SJCRH30 (cell line): ENCODE measurements around the gene BMPR1B. TPM values are rescaled to one million over a fixed set of nuclear protein-coding genes. Genes with fewer than 3 reads are reported as not detected.

ENCODE experiments used
- DNase-seq, 2 experiments: peaks; one replicate each; pipeline ENCODE4 v3.0.0-alpha.2; 2015 to 2020
- H3K27ac ChIP-seq: fragments of 250-450 bp; sonication (Bioruptor Pico); 2 replicates; pipeline ENCODE4 v1.5.1; 2020; ENCODE audit warnings: mild to moderate bottlenecking, moderate library complexity
- H3K27me3 ChIP-seq: fragments of 250-450 bp; sonication (Bioruptor Pico); 2 replicates; pipeline ENCODE4 v1.5.1; 2020; ENCODE audit warnings: mild to moderate bottlenecking, moderate library complexity
- H3K36me3 ChIP-seq: fragments of 250-450 bp; sonication (Bioruptor Pico); 2 replicates; pipeline ENCODE4 v1.5.1; 2020; ENCODE audit warnings: mild to moderate bottlenecking, moderate library complexity
- H3K4me1 ChIP-seq: fragments of 250-450 bp; sonication (Bioruptor Pico); 2 replicates; pipeline ENCODE4 v1.5.1; 2020; ENCODE audit warnings: mild to moderate bottlenecking, moderate library complexity
- H3K4me3 ChIP-seq: fragments of 250-450 bp; sonication (Bioruptor Pico); 2 replicates; pipeline ENCODE4 v1.5.1; 2020; ENCODE audit warnings: mild to moderate bottlenecking, moderate library complexity
- H3K9me3 ChIP-seq: fragments of 250-450 bp; sonication (Bioruptor Pico); replicated peaks from 2 replicates; pipeline ENCODE4 v1.5.1; 2020; ENCODE audit warnings: mild to moderate bottlenecking, moderate library complexity
- total RNA-seq: library from RNA; depleted of rRNA; stranded (reverse); fragments of >200 nt; shearing (Covaris generic); gene quantifications from 2 replicates; pipeline ENCODE4 v1.2.3, GENCODE V29; 2014

The BMPR1B gene
- total RNA-seq, 1 experiment from 2014 or later = 4.9 TPM

DNA sequence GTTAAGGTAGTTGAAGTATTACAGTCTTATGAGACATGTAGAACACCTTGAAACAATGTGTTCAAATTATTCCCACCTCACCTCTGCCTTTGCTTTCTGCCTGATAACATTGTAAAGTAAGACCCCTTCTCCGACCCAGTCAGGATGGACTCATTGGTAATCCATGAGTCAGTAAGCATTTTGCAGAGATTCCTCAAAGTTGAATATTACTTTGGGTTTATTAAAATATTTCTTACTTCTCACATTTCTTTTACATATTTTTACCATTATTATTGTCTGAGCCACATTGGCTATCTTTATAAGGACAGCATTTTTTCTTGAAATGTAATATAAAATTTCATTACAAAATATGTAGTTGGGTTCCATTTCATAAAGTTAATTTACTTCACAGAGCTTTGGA lies 201.6 kb downstream of the BMPR1B start:
- Histone ChIP-seq H3K9me3 (no peaks in the 10 kb centered on the region), H3K4me3 (no peak overlapping the region), H3K4me1 (no peaks in the 10 kb centered on the region), H3K27ac (no peak overlapping the region), H3K27me3 (no peaks in the 10 kb centered on the region), H3K36me3 (no peaks in the 10 kb centered on the region)
- DNase-seq = no peak

DNA sequence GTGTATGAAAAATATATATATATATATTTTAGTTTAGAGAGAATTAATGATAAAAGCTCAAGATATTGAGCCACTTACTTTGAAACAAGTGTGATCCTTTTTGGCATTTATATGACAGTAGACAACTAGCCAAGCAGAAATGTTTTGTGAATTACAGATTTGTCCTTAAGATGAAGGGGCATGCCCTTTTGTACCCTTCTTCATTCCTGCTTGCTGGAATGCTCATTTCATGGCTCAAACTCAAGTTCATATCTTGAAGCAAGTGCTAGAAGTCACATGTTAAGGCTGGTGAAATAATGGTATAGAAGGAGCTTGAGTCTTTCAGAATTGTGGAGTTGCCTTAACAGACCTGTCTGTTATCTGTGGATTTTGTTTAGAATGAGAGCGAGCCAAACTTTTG lies 203.0 kb downstream of the BMPR1B start:
- Histone ChIP-seq H3K36me3 (no peaks in the 10 kb centered on the region), H3K27ac (no peak overlapping the region), H3K27me3 (no peaks in the 10 kb centered on the region), H3K9me3 (no peaks in the 10 kb centered on the region), H3K4me1 (no peaks in the 10 kb centered on the region), H3K4me3 (no peak overlapping the region)
- no peak for DNase-seq

- no peak overlapping the region for H3K27ac ChIP-seq
- no peak for DNase-seq
- no peaks in the 10 kb centered on the region for H3K36me3 ChIP-seq
- no peaks in the 10 kb centered on the region for H3K4me1 ChIP-seq
- H3K4me3 ChIP-seq = no peak overlapping the region
- no peaks in the 10 kb centered on the region for H3K27me3 ChIP-seq
- no peaks in the 10 kb centered on the region for H3K9me3 ChIP-seq
These were observed 203.7 kb downstream of the BMPR1B start for GRCh38 chr4:94961420-94961819.

DNA sequence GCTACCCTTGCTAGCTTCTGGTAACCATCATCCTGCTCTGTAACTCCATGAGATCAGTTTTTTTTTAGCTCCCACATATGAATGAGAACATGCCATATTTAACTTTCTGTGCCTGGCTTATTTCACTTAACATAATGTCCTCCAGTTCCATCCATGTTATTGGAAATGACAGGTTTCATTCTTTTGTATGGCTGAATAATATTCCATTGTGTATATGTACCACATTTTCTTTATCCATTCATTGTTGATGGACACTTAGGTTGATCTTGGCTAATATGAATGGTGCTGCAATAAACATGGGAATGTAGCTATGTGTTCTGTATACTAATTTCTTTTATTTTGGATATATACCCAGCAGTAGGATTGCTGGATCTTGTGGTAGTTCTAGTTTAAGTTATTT lies 204.7 kb downstream of the BMPR1B start:
- Histone ChIP-seq H3K4me1 (no peaks in the 10 kb centered on the region), H3K36me3 (no peaks in the 10 kb centered on the region), H3K27ac (no peak overlapping the region), H3K4me3 (no peak overlapping the region), H3K27me3 (no peaks in the 10 kb centered on the region), H3K9me3 (no peaks in the 10 kb centered on the region)
- no peak for DNase-seq

DNA sequence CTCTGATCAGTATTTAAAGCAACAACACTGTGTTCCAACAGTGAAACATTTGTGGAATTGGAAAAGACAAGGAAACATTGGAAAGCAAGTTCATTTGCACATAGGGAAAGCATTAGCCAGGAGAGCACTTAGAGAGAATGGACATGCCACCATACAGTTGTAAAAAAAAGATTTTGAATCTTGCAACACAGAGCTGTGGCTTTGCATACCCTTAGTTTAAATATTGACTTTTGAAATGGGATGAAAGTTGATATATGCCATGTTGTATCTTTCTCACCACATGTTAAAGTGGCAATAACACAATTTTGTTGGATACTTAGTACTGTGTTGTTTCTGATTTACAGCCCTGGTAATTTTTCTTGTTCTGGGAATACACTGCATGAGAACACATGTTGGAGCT lies 208.1 kb downstream of the BMPR1B start:
- Histone ChIP-seq H3K4me3 (no peak overlapping the region), H3K4me1 (no peaks in the 10 kb centered on the region), H3K27me3 (no peaks in the 10 kb centered on the region), H3K9me3 (no peaks in the 10 kb centered on the region), H3K27ac (no peak overlapping the region), H3K36me3 (no peaks in the 10 kb centered on the region)
- DNase-seq = no peak

GRCh38 chr4:94968493-94968892 lies 210.7 kb downstream of the BMPR1B start:
- Histone ChIP-seq H3K4me3 (no peak overlapping the region), H3K36me3 (no peaks in the 10 kb centered on the region), H3K4me1 (no peaks in the 10 kb centered on the region), H3K27ac (no peak overlapping the region), H3K27me3 (no peaks in the 10 kb centered on the region), H3K9me3 (no peaks in the 10 kb centered on the region)
- DNase-seq = no peak

- Histone ChIP-seq H3K4me3 (no peak overlapping the region), H3K36me3 (no peaks in the 10 kb centered on the region), H3K9me3 (no peaks in the 10 kb centered on the region), H3K27me3 (no peaks in the 10 kb centered on the region), H3K4me1 (no peaks in the 10 kb centered on the region), H3K27ac (no peak overlapping the region)
- no peak for DNase-seq
These were observed 212.9 kb downstream of the BMPR1B start for GRCh38 chr4:94970650-94971049.

DNA sequence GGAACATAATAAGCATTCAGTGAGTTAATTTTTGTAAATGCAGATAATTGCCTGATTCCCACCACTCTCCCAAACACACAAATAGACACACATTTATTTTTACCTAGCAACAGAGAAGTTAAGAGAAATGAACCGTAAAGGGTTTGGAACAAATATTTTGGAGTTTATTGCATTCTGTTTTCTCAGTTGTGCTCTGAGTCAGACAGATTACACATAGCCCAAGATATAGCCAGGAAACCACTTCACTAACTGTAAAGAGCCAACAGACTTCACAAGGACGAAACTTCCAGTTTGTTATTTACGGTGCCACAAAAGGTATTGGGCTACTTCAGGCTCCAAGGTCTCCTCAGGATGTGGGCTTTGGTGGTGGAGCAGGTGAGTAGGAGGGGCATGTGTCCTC lies 217.0 kb downstream of the BMPR1B start:
- no peak overlapping the region for H3K4me3 ChIP-seq
- H3K4me1 ChIP-seq = peaks cover 4% of the 10 kb centered on the region
- H3K27ac ChIP-seq = no peak overlapping the region
- H3K36me3 ChIP-seq = no peaks in the 10 kb centered on the region
- H3K9me3 ChIP-seq = no peaks in the 10 kb centered on the region
- no peaks in the 10 kb centered on the region for H3K27me3 ChIP-seq
- DNase-seq = no peak

DNA sequence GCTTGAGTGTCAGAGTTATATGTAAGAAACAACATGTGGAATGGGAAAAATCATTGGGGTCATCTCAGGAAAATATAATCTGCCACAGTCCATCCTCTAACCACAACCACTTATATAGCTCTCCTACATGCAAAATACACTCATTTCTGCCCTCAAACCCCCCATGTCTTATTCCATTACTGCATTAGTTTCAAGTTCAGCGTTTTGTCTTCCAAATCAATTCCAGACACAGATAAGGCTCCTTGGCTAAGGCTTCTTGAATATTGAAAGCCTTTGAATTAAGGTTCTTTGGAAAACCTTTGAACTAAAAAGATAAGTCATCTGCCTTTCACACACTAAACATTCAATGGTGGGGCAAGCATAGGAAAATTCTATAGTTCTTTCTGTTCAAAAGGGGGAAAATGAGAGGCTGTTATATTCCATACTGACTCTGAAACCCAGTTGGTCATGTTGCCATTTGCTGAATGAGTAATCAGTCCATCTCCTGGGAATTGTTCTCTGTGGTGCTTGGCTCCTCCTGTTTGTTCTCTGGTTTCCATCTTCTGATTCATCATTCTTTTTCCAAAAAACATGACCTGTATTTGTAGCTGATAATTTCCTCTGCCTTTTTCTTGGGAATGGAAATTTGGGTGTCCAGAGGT lies 218.7 kb downstream of the BMPR1B start:
- no peak overlapping the region for H3K4me3 ChIP-seq
- no peak overlapping the region for H3K27ac ChIP-seq
- no peaks in the 10 kb centered on the region for H3K27me3 ChIP-seq
- no peaks in the 10 kb centered on the region for H3K36me3 ChIP-seq
- peaks cover 4% of the 10 kb centered on the region for H3K4me1 ChIP-seq
- DNase-seq = peak; percentile 13 to 47
- H3K9me3 ChIP-seq = no peaks in the 10 kb centered on the region

DNA sequence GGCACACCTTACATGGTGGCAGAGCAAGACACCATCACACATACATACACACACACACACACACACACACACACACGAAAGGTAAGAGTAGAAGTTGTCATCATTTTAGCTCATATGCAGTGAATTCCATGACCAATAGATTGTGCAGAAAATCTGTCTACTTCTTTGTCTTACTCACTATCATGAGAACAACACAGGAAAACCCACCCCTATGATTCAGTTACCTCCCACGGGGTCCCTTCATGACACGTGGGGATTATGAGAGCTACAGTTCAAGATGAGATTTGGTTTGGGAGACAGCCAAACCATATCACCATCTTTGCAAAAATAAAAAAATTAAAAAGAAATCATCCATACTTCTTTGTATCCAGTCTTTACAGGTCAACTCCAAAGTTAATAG lies 221.1 kb downstream of the BMPR1B start:
- no peak for DNase-seq
- H3K4me3 ChIP-seq = no peak overlapping the region
- peaks cover 4% of the 10 kb centered on the region for H3K4me1 ChIP-seq
- H3K27me3 ChIP-seq = no peaks in the 10 kb centered on the region
- H3K36me3 ChIP-seq = no peaks in the 10 kb centered on the region
- no peak overlapping the region for H3K27ac ChIP-seq
- no peaks in the 10 kb centered on the region for H3K9me3 ChIP-seq

DNA sequence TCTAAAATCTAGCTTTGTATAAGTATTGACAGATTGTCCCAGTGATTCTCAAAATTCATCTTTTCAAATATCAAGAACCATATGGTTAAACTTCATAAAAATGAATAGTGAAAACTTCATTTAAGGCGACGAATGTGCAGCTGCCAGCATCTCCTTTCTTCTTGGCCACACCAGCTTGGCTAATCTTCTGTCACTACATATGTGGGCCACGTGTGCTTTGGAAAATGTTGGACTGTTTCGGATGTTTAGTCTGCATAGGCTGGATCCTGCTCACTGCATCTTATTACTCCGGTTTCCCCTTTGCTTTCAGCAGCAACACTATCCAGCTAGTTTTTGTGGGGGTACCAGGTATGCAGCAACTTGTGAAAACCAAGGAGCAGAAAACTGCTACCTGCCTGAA lies 221.9 kb downstream of the BMPR1B start:
- H3K27ac ChIP-seq = no peak overlapping the region

GRCh38 chr4:94995684-94996394 lies 238.1 kb downstream of the BMPR1B start:
- no peak for DNase-seq
- Histone ChIP-seq H3K27me3 (no peaks in the 10 kb centered on the region), H3K27ac (no peak overlapping the region), H3K36me3 (no peaks in the 10 kb centered on the region), H3K4me3 (no peak overlapping the region), H3K9me3 (no peaks in the 10 kb centered on the region), H3K4me1 (no peaks in the 10 kb centered on the region)

More for the DNA sequence above, 221.9 kb downstream of the BMPR1B start:
- Histone ChIP-seq H3K27me3 (no peaks in the 10 kb centered on the region), H3K36me3 (no peaks in the 10 kb centered on the region), H3K9me3 (no peaks in the 10 kb centered on the region), H3K4me3 (no peak overlapping the region), H3K4me1 (peaks cover 4% of the 10 kb centered on the region)
- no peak for DNase-seq

DNA sequence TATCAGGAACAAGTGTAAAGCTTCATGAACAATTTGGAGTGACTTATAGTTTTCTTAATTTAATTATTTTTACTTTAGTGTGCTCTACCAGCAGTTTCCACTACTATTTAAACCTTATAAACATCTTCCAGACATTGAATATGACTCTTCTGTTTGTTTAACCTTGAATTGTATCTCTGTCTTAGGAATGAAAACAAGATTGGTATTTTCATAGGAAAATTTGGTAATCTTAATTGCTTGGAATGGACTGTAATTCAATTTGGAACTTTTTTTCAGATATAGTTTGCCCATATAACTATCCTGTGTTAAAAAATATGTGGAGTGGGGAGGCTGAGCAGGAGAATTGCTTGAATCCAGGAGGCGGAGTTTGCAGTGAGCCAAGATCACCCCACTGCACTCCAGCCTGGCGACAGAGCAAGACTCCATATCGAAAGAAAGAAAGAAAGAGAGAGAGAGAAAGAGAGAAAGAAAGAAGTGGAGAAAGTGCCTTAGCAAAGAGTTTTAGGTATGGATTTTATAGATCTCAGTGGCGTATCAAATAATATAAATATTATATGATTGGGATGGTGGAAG lies 242.4 kb downstream of the BMPR1B start:
- H3K4me3 ChIP-seq = no peak overlapping the region
- H3K27ac ChIP-seq = no peak overlapping the region
- H3K9me3 ChIP-seq = no peaks in the 10 kb centered on the region
- H3K27me3 ChIP-seq = no peaks in the 10 kb centered on the region
- no peaks in the 10 kb centered on the region for H3K36me3 ChIP-seq
- H3K4me1 ChIP-seq = no peaks in the 10 kb centered on the region
- DNase-seq = no peak

DNA sequence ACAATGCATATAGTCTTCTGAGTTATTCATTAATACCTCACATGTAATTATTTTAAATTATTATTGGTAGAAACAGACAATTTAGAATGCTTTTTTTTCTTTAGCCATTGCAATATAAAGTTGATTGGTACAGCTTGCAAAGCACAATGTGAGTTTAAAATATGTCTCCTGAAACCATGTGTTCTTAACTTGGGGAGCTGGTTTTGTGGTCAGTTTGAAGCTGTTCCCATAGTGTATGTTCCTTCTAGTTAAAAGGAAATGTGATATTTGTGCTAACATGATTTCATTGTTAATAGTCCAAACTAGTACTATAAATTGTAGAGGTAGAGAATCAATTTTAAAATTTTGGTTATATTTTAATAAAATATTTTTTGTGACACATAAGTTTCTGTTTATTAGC lies 247.2 kb downstream of the BMPR1B start:
- H3K27me3 ChIP-seq = no peaks in the 10 kb centered on the region
- H3K36me3 ChIP-seq = no peaks in the 10 kb centered on the region

GRCh38 chr4:95007998-95008397 lies 250.2 kb downstream of the BMPR1B start:
- Histone ChIP-seq H3K4me1 (no peaks in the 10 kb centered on the region), H3K9me3 (no peaks in the 10 kb centered on the region), H3K36me3 (no peaks in the 10 kb centered on the region), H3K4me3 (no peak overlapping the region), H3K27me3 (no peaks in the 10 kb centered on the region), H3K27ac (no peak overlapping the region)
- no peak for DNase-seq

More for the DNA sequence above, 247.2 kb downstream of the BMPR1B start:
- H3K4me3 ChIP-seq = no peak overlapping the region
- H3K27ac ChIP-seq = no peak overlapping the region
- no peak for DNase-seq
- no peaks in the 10 kb centered on the region for H3K9me3 ChIP-seq
- H3K4me1 ChIP-seq = no peaks in the 10 kb centered on the region

DNA sequence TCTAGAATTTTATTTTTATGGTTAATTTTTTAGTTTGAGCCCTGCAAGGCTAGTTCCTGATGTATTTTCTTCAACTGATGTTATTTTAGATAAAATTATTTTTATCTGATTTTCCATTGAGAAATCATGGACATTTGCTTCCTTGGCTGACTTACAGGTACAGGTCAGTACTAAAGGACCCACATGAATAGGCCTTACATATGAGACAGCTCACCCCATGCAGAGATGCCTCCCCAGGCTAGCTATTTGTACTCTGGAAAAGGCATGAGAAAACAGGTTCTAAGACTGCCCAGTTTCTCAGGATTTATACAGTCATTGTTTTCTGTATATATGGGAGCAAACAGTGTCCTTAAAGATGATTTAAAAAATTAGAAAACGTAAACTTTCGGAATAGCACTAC lies 255.5 kb downstream of the BMPR1B start:
- no peaks in the 10 kb centered on the region for H3K9me3 ChIP-seq
- H3K4me3 ChIP-seq = no peak overlapping the region
- H3K27me3 ChIP-seq = no peaks in the 10 kb centered on the region
- no peaks in the 10 kb centered on the region for H3K4me1 ChIP-seq
- no peak overlapping the region for H3K27ac ChIP-seq
- no peak for DNase-seq
- H3K36me3 ChIP-seq = no peaks in the 10 kb centered on the region
